HG03520 (cell line): Measurements from ENCODE around the gene ZMPSTE24.
A peak's percentile ranks its signal among the peaks of the same experiment; 100 is the strongest.
"Not testable (repeated sequence)": the region's sequence is repeated elsewhere in the genome, so short reads cannot be mapped to it uniquely, and the experiment has no call there.

Experiments used
- ATAC-seq: cut with Tn5 transposase; IDR thresholded peaks from one replicate; pipeline ENCODE4 v1.9.1; 2021; ENCODE audit warnings: mild to moderate bottlenecking, moderate library complexity; ENCODE audit not compliant: unreplicated experiment

The ZMPSTE24 gene

GRCh38 chr1:40257688-40258444 lies at the start of gene ZMPSTE24:
TSS of gene ZMPSTE24 (plus strand) at chr1:40258236. CDS start at chr1:40258272, 36 bp downstream.
- ATAC-seq: peak; percentile 84

GRCh38 chr1:40210511-40211204 lies 47.4 kb upstream of the ZMPSTE24 start:
- ATAC-seq: no peak

- no peak for ATAC-seq
Observed at GRCh38 chr1:40218333-40218732, 39.7 kb upstream of the ZMPSTE24 start.

GRCh38 chr1:40221471-40221905 lies 36.5 kb upstream of the ZMPSTE24 start:
- ATAC-seq: not testable (repeated sequence)

- ATAC-seq: no peak
Observed at GRCh38 chr1:40221977-40222772, 35.9 kb upstream of the ZMPSTE24 start.

GRCh38 chr1:40224040-40224439 lies 34.0 kb upstream of the ZMPSTE24 start:
- ATAC-seq: no peak

- ATAC-seq: no peak
Observed at GRCh38 chr1:40226192-40226591, 31.8 kb upstream of the ZMPSTE24 start.

GRCh38 chr1:40232444-40232843 lies 25.6 kb upstream of the ZMPSTE24 start:
- peak; percentile 82 for ATAC-seq

- no peak for ATAC-seq
Observed at GRCh38 chr1:40239626-40240025, 18.4 kb upstream of the ZMPSTE24 start.

- no peak for ATAC-seq
Observed at GRCh38 chr1:40240390-40240789, 17.6 kb upstream of the ZMPSTE24 start.

- no peak for ATAC-seq
Observed at GRCh38 chr1:40241362-40241761, 16.7 kb upstream of the ZMPSTE24 start.

GRCh38 chr1:40243351-40243750 lies 14.7 kb upstream of the ZMPSTE24 start:
- no peak for ATAC-seq

GRCh38 chr1:40244138-40244744 lies 13.8 kb upstream of the ZMPSTE24 start:
- ATAC-seq: no peak

- ATAC-seq: no peak
Observed at GRCh38 chr1:40245686-40246085, 12.3 kb upstream of the ZMPSTE24 start.

- no peak for ATAC-seq
Observed at GRCh38 chr1:40247655-40248054, 10.4 kb upstream of the ZMPSTE24 start, which contains the start of gene TMCO2. TSS of gene TMCO2 (plus strand) at chr1:40247937. CDS start at chr1:40247994, 57 bp downstream.

- no peak for ATAC-seq
Observed at GRCh38 chr1:40248412-40248811, 9.6 kb upstream of the ZMPSTE24 start.

- ATAC-seq: no peak
Observed at GRCh38 chr1:40251456-40251855, 6.6 kb upstream of the ZMPSTE24 start.

- ATAC-seq: no peak
Observed at GRCh38 chr1:40252601-40253000, 5.4 kb upstream of the ZMPSTE24 start.

GRCh38 chr1:40255231-40255630 lies 2.8 kb upstream of the ZMPSTE24 start:
- ATAC-seq: no peak

- ATAC-seq: no peak
Observed at GRCh38 chr1:40256401-40257084, 1.5 kb upstream of the ZMPSTE24 start.
